Fibroblast of lung (primary cell): ENCODE measurements around the gene ARL5C. TPM values are rescaled to one million over a fixed set of nuclear protein-coding genes. Genes with fewer than 3 reads are reported as not detected.

Source experiments
- DNase-seq, 2 donors: peaks; one replicate each; pipeline versions ENCODE4 v3.0.0 to v3.0.0-alpha.2; 2010; ENCODE audit warnings: low read depth in 2 of 2
- H2AFZ ChIP-seq: 2 replicates; pipeline ENCODE4 v1.5.1; 2012; ENCODE audit warnings: low read length, control low read depth, inconsistent platforms
- H3K27ac ChIP-seq: 2 replicates; pipeline ENCODE4 v1.5.1; 2011; ENCODE audit warnings: low read length, control low read depth; ENCODE audit not compliant: insufficient read depth
- H3K27me3 ChIP-seq: 2 replicates; pipeline ENCODE4 v1.5.1; 2011; ENCODE audit warnings: mild to moderate bottlenecking, low read length; ENCODE audit not compliant: control insufficient read depth, insufficient read depth
- H3K36me3 ChIP-seq: 2 replicates; pipeline ENCODE4 v1.5.1; 2011; ENCODE audit warnings: low read length; ENCODE audit not compliant: control insufficient read depth, insufficient read depth
- H3K4me1 ChIP-seq: 2 replicates; pipeline ENCODE4 v1.5.1; 2011; ENCODE audit warnings: low read length; ENCODE audit not compliant: control insufficient read depth, insufficient read depth; ENCODE audit errors: extremely low read depth
- H3K4me2 ChIP-seq: 2 replicates; pipeline ENCODE4 v1.5.1; 2011; ENCODE audit warnings: low read length, control low read depth; ENCODE audit not compliant: insufficient read depth; ENCODE audit errors: extremely low read depth
- H3K4me3 ChIP-seq, 4 experiments: fragments of 200-600 bp in 1 of 4; sonication (generic) in 1 of 4; replicated peaks in 1 of 4; 2 replicates each; pipeline ENCODE4 v1.5.1; 2011 to 2016; ENCODE audit warnings: low read length in 4 of 4, low read depth in 3 of 4, mild to moderate bottlenecking in 3 of 4, control low read depth in 2 of 4, inconsistent platforms in 1 of 4, mixed read lengths in 1 of 4; ENCODE audit not compliant: insufficient read depth in 1 of 4; ENCODE audit errors: control extremely low read depth in 1 of 4
- H3K79me2 ChIP-seq: 2 replicates; pipeline ENCODE4 v1.5.1; 2012; ENCODE audit warnings: mild to moderate bottlenecking, low read length, inconsistent platforms; ENCODE audit not compliant: control insufficient read depth, insufficient read depth
- H3K9ac ChIP-seq: 2 replicates; pipeline ENCODE4 v1.5.1; 2011; ENCODE audit warnings: mild to moderate bottlenecking, low read length, control low read depth; ENCODE audit not compliant: insufficient read depth
- H3K9me3 ChIP-seq: 2 replicates; pipeline ENCODE4 v1.5.1; 2012; ENCODE audit warnings: low read depth, low read length; ENCODE audit not compliant: control insufficient read depth, insufficient read depth
- H4K20me1 ChIP-seq: 2 replicates; pipeline ENCODE4 v1.5.1; 2011; ENCODE audit warnings: low read length; ENCODE audit not compliant: control insufficient read depth, insufficient read depth; ENCODE audit errors: extremely low read depth
- CTCF ChIP-seq, 2 donors: IDR thresholded peaks in 1 of 2; conservative IDR thresholded peaks in 1 of 2; 1 replicate in 1 of 2; 2 replicates in 1 of 2; pipeline ENCODE4 v1.5.1; 2011 to 2012; ENCODE audit warnings: low read length in 2 of 2, control low read depth in 1 of 2, inconsistent platforms in 1 of 2, low read depth in 1 of 2, mild to moderate bottlenecking in 1 of 2
- EZH2 ChIP-seq: IDR thresholded peaks from 2 replicates; pipeline ENCODE4 v1.5.1; 2012; ENCODE audit warnings: low read length, control low read depth, mild to moderate bottlenecking; ENCODE audit errors: missing control alignments
- polyA plus RNA-seq, 2 donors: library from polyadenylated mRNA; depleted of rRNA in 1 of 2; stranded (reverse) in 1 of 2; unstranded in 1 of 2; fragments of >200 nt; gene quantifications; 2 replicates each; pipeline ENCODE4 v1.2.1, GENCODE V29; 2011 to 2012; ENCODE audit warnings: missing spikeins in 1 of 2
- total RNA-seq: library from RNA; depleted of rRNA; stranded (reverse); fragments of >200 nt; gene quantifications from 2 replicates; pipeline ENCODE4 v1.2.1, GENCODE V29; 2014

ARL5C gene
- total and polyA plus RNA-seq, 2 donors (not counting 1 experiment from before 2014, with no cell fraction given), result not detected

DNA sequence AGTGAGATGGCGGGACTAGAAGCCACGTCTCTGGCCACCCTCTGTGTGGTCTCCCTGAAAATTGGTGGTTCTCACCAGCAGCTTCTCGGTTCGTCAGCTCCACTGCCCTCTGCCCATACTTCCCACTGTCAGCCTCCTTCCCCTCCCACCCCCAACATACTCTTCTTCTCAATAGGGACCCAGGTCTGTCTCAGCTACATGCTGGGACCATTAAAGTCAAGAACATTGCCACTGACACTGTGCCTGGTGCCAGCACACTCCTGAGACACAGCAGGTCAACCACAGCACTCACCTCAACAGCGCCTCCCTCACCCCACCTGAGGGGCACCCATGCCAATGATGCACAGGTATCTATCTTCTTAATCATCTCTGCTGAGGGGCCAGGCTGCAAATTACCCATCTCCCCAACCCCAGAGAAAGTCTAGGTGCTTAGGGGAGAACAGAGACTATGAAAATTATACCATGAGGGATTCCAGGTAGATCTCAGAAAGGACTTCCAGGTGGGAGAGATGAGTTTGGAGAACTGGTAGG, 15.8 kb downstream of the ARL5C start:
- no peak overlapping the region for H3K9ac ChIP-seq
- H3K27me3 ChIP-seq, result peaks cover 9% of the 10 kb centered on the region
- no peak overlapping the region for H3K27ac ChIP-seq
- no peak overlapping the region for H3K4me2 ChIP-seq
- no peaks in the 10 kb centered on the region for H3K36me3 ChIP-seq
- no peak for DNase-seq
- H2AFZ ChIP-seq, result no peak overlapping the region
- H3K9me3 ChIP-seq, result no peaks in the 10 kb centered on the region
- H3K79me2 ChIP-seq, result no peaks in the 10 kb centered on the region
- TF ChIP-seq EZH2 (no peak), CTCF (conservative IDR thresholded peaks at IDR 0.05 in 1 of 2, IDR thresholded peaks at IDR 0.05 in 1 of 2; ENCODE audit: low read depth in 1 of 2, low read length in 2 of 2) (no peak)
- H4K20me1 ChIP-seq, result no peaks in the 10 kb centered on the region
- H3K4me1 ChIP-seq, result no peaks in the 10 kb centered on the region
- peak overlapping the region in 1 of 4 experiments; percentile 54 for H3K4me3 ChIP-seq

DNA sequence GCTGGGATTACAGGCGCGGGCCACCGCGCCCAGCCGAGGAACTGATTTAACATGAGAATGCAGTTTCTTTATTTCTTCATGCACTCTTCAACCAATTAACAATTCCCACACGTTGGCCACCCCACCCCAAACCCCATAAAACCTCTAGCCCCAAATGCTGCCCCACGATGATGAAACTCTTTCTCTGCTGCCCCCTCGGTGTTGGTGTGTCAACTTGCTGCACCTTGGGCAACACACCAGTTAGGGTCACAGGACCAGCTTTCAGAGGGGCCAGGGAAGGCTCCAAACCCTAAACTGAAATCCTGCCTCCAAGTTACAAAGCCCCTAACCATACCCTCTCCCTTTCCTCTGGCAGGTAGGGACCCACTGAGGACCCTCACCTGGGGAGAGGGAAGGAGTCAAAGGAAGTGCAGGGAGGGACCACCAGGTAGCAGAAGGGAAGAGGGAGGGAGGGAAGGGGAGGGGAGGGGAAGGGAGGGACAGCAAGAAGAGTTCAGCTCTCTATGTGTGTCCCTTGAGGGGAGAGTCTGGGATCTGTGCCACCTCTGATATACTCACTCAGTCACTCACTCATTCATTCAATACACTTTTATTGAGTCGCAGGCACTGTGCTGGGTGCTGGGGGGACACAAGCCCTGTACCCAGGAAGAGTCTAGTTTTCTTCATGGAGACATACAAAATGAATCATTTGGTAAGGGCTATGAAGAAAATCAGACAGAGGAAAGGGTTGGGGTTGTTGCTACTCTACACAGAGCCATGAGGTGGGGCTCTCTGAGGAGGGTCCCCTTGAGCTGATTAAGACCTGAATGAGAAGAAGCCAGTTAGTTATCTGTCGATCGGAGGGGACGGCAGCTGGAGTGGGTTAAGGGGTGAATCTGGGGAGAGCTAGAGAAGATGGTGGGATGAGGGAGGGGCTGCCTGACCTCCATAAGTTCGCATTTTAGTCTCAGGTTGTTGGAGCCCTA, 18.5 kb downstream of the ARL5C start:
- DNase-seq, result no peak
- TF ChIP-seq EZH2 (no peak), CTCF (conservative IDR thresholded peaks at IDR 0.05 in 1 of 2, IDR thresholded peaks at IDR 0.05 in 1 of 2; ENCODE audit: low read depth in 1 of 2, low read length in 2 of 2) (no peak)
- no peak overlapping the region for H2AFZ ChIP-seq
- no peak overlapping the region for H3K9ac ChIP-seq
- H3K4me2 ChIP-seq, result no peak overlapping the region
- no peak overlapping the region for H3K27ac ChIP-seq
- no peak overlapping the region for H3K4me3 ChIP-seq
- no peaks in the 10 kb centered on the region for H3K9me3 ChIP-seq
- H3K79me2 ChIP-seq, result no peaks in the 10 kb centered on the region
- no peaks in the 10 kb centered on the region for H4K20me1 ChIP-seq
- peaks cover 12% of the 10 kb centered on the region for H3K4me1 ChIP-seq
- peaks cover 9% of the 10 kb centered on the region for H3K27me3 ChIP-seq
- H3K36me3 ChIP-seq, result no peaks in the 10 kb centered on the region

DNA sequence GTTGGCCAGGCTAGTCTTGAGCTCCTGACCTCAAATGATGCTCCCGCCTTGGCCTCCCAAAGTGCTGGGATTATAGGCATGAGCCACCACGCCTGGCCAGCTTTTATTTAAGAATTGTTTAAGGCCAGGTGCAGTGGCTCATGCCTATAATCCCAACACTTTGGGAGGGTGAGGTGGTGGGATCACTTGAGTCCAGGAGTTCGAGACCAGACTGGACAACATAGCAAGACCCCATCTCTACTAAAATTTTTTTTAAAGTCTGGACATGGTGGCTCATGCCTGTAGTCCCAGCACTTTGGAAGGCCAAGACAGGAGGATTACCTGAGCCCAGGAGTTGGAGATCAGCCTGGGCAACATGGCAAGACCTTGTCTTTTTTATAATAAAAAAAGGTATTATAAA, 19.7 kb downstream of the ARL5C start:
- Histone ChIP-seq H3K27me3 (peaks cover 9% of the 10 kb centered on the region), H2AFZ (no peak overlapping the region), H3K79me2 (no peaks in the 10 kb centered on the region), H3K4me2 (no peak overlapping the region), H4K20me1 (no peaks in the 10 kb centered on the region), H3K9me3 (no peaks in the 10 kb centered on the region), H3K4me1 (peaks cover 12% of the 10 kb centered on the region), H3K27ac (no peak overlapping the region), H3K4me3 (no peak overlapping the region), H3K9ac (no peak overlapping the region), H3K36me3 (no peaks in the 10 kb centered on the region)
- TF ChIP-seq EZH2, result no peak
- no peak for TF ChIP-seq CTCF (conservative IDR thresholded peaks at IDR 0.05 in 1 of 2, IDR thresholded peaks at IDR 0.05 in 1 of 2; ENCODE audit: low read depth in 1 of 2, low read length in 2 of 2)
- no peak for DNase-seq
